Ishikawa (cell line): ENCODE measurements around the gene MYOZ3.

Experiments
- CEBPB ChIP-seq: IDR thresholded peaks from 2 replicates; pipeline ENCODE4 v1.6.1; 2012
- CREB1 ChIP-seq: IDR thresholded peaks from 2 replicates; pipeline ENCODE4 v1.6.1; 2012; ENCODE audit warnings: low read depth
- EGR1 ChIP-seq: IDR thresholded peaks from 2 replicates; pipeline ENCODE4 v1.6.1; 2012
- EP300 ChIP-seq: IDR thresholded peaks from 2 replicates; pipeline ENCODE4 v1.6.1; 2012; ENCODE audit warnings: borderline replicate concordance
- FOXM1 ChIP-seq: IDR thresholded peaks from 2 replicates; pipeline ENCODE4 v1.6.1; 2012; ENCODE audit warnings: low read depth, borderline replicate concordance
- NFIC ChIP-seq: IDR thresholded peaks from 2 replicates; pipeline ENCODE4 v1.6.1; 2012
- RAD21 ChIP-seq: IDR thresholded peaks from 2 replicates; pipeline ENCODE4 v1.6.1; 2012; ENCODE audit warnings: low read depth
- TAF1 ChIP-seq: IDR thresholded peaks from 2 replicates; pipeline ENCODE4 v1.6.1; 2012; ENCODE audit warnings: low read depth, mild to moderate bottlenecking
- TCF12 ChIP-seq: IDR thresholded peaks from 2 replicates; pipeline ENCODE4 v1.6.1; 2012; ENCODE audit warnings: low read depth
- TEAD4 ChIP-seq: IDR thresholded peaks from 2 replicates; pipeline ENCODE4 v1.6.1; 2012
- YY1 ChIP-seq: IDR thresholded peaks from 2 replicates; pipeline ENCODE4 v1.6.1; 2012; ENCODE audit warnings: low read depth
- ZBTB7A ChIP-seq: IDR thresholded peaks from 2 replicates; pipeline ENCODE4 v1.6.1; 2012; ENCODE audit warnings: low read depth
- TF ChIP-seq, protein P1 (sequence below): IDR thresholded peaks from 2 replicates; pipeline ENCODE4 v1.6.1; 2012; ENCODE audit warnings: low read depth, mild to moderate bottlenecking
- TF ChIP-seq, protein P2 (sequence below): IDR thresholded peaks from 2 replicates; pipeline ENCODE4 v1.6.1; 2012
- TF ChIP-seq, protein P3 (sequence below): IDR thresholded peaks from 2 replicates; pipeline ENCODE4 v1.6.1; 2012

MYOZ3 gene

DNA sequence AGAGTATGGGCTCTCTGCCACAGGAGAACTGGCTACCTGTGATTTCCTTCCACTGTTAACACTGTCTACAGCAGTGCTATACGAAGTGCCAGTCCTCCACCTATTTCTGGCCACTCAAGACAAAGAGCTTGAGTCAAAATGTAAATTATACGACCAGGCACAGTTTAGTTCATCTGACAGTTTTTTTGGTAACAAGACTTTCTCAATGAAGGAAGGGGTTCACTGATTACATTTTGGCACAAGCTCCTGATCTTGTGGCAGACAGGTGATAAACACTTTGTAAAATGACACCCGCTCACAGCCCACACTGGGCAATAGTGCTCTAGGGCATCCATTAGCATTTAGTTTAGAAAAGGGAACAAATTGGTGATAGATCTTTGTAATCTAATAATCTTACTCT is 31.2 kb downstream of the MYOZ3 start:
- TF ChIP-seq EP300 (no peak), EGR1 (no peak), NFIC (no peak), CEBPB (no peak), TAF1 (no peak), TEAD4 (no peak)
- TF ChIP-seq, protein P1, sequence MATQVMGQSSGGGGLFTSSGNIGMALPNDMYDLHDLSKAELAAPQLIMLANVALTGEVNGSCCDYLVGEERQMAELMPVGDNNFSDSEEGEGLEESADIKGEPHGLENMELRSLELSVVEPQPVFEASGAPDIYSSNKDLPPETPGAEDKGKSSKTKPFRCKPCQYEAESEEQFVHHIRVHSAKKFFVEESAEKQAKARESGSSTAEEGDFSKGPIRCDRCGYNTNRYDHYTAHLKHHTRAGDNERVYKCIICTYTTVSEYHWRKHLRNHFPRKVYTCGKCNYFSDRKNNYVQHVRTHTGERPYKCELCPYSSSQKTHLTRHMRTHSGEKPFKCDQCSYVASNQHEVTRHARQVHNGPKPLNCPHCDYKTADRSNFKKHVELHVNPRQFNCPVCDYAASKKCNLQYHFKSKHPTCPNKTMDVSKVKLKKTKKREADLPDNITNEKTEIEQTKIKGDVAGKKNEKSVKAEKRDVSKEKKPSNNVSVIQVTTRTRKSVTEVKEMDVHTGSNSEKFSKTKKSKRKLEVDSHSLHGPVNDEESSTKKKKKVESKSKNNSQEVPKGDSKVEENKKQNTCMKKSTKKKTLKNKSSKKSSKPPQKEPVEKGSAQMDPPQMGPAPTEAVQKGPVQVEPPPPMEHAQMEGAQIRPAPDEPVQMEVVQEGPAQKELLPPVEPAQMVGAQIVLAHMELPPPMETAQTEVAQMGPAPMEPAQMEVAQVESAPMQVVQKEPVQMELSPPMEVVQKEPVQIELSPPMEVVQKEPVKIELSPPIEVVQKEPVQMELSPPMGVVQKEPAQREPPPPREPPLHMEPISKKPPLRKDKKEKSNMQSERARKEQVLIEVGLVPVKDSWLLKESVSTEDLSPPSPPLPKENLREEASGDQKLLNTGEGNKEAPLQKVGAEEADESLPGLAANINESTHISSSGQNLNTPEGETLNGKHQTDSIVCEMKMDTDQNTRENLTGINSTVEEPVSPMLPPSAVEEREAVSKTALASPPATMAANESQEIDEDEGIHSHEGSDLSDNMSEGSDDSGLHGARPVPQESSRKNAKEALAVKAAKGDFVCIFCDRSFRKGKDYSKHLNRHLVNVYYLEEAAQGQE = no peak

DNA sequence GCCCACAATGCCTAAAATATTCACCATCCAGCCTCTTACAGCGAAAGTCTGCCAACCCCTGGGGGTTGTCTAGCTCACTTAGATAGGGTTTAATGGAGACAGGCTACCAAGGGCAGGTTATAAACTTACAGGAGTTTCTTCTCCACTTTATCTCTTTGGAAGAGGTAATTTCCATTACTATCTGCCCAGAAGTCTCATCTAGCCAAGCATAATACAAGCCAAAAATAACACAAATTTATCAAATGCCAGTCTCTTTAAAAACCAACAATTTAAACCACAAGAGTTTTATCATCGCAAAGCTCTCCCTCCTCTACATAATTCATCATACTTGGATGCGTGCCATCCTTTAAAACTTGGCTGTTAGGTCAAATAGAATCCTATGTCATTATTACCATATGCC is 33.6 kb downstream of the MYOZ3 start:
- TF ChIP-seq TEAD4 = no peak
- no peak for TF ChIP-seq FOXM1
- no peak for TF ChIP-seq TCF12
- TF ChIP-seq, protein P2, sequence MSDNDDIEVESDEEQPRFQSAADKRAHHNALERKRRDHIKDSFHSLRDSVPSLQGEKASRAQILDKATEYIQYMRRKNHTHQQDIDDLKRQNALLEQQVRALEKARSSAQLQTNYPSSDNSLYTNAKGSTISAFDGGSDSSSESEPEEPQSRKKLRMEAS = no peak
- no peak for TF ChIP-seq EGR1
- TF ChIP-seq, protein P1 = no peak
- no peak for TF ChIP-seq ZBTB7A
- no peak for TF ChIP-seq YY1
- no peak for TF ChIP-seq NFIC
- TF ChIP-seq CEBPB = no peak
- no peak for TF ChIP-seq TAF1
- TF ChIP-seq, protein P3, sequence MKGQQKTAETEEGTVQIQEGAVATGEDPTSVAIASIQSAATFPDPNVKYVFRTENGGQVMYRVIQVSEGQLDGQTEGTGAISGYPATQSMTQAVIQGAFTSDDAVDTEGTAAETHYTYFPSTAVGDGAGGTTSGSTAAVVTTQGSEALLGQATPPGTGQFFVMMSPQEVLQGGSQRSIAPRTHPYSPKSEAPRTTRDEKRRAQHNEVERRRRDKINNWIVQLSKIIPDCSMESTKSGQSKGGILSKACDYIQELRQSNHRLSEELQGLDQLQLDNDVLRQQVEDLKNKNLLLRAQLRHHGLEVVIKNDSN = no peak
- no peak for TF ChIP-seq EP300
- no peak for TF ChIP-seq RAD21
- TF ChIP-seq CREB1 = no peak

DNA sequence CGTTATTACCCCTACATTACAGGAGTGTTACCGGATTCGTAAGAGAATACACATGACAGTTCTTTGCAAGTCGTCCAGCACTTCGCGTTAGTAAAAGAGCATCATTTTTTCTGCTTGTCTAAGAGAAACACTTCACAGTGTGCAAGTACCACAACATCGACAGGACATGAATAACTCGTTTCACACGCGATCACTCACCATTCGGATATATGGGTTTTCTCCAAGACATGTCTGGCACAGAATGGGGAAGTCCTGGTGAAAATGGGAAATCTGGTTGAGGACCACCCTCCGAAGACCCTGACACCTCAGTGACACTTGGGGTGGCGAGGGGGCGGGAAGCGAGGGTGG is 39.2 kb downstream of the MYOZ3 start:
- TF ChIP-seq CREB1 = no peak
- no peak for TF ChIP-seq TAF1
- TF ChIP-seq, protein P1 = no peak
- no peak for TF ChIP-seq EP300
- no peak for TF ChIP-seq YY1
- no peak for TF ChIP-seq CEBPB
- no peak for TF ChIP-seq TEAD4
- no peak for TF ChIP-seq FOXM1
- no peak for TF ChIP-seq ZBTB7A

DNA sequence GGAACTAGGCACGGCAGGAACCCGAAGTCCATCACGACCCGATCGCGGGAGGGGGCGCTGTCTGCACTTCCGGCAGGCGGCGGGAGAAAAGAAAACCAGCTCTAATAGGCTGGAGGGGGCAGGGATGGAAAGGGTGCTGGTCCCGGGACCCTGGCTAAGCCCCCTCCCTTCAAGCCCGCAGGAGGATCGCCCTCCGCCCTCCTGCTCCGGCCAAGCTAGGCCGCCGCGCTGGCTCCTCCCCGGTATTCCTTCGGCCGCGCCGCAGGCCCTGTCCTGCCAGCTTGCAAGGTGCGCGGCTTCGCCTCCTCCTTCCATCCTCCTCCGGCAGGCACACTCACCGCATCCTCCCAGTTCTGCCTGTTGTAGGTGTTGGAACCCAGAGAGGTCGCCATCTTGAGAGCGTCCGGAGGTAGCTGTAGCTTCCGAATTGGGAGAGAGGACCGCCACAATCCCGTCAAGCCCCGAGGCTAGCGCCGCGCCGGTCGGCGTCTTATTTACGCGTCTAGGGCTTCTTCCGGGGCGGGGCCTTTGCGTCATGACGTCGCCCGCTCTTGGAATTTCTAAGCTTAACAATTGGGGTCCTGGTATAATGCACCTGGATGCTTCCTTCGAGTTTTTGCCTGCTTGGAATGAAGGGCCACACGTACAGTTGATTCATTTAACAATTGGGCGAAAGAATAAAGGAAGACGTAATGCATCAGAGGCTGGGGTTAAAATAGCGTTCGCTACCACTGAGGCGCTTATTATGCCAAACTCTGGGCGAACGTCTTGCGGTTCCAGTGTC is 39.7 kb downstream of the MYOZ3 start, which contains the start of gene RBM22:
TSS of gene RBM22 (minus strand) at position 469 of the 784 bp plus-strand sequence. CDS start at position 392, 77 bp downstream.
- TF ChIP-seq ZBTB7A (peak; percentile 53; the same call in 1 of the 2 replicates), EGR1 (no peak), CEBPB (no peak), YY1 (peak; percentile 92), FOXM1 (peak; percentile 52; the same call in 1 of the 2 replicates), TCF12 (peak; percentile 65), EP300 (peak; percentile 42; the same call in 1 of the 2 replicates), NFIC (no peak), RAD21 (peak; percentile 8; the same call in 1 of the 2 replicates), TAF1 (peak; percentile 92), TEAD4 (peak; percentile 77), CREB1 (peak; percentile 94)
- TF ChIP-seq, protein P2 = peak; percentile 45
- TF ChIP-seq, protein P1 = no peak
- TF ChIP-seq, protein P3 = no peak
